IMR-90 (cell line): Measurements from ENCODE around the gene PPY.

ENCODE experiments used
- ELK1 ChIP-seq: fragments of 150-350 bp; IDR thresholded peaks from 2 replicates; pipeline ENCODE4 v1.6.1; 2016; ENCODE audit warnings: low read depth, mild to moderate bottlenecking, low read length, moderate library complexity, borderline replicate concordance
- MXI1 ChIP-seq: IDR thresholded peaks from 2 replicates; pipeline ENCODE4 v1.6.1; 2012; ENCODE audit warnings: low read depth, mild to moderate bottlenecking, low read length, moderate library complexity, borderline replicate concordance
- TF ChIP-seq, protein P1 (sequence below): conservative IDR thresholded peaks from 2 replicates; pipeline ENCODE4 v1.5.1; 2012; ENCODE audit warnings: mild to moderate bottlenecking, low read depth, low read length, improper control_type of control experiment

- TF ChIP-seq, protein P1, sequence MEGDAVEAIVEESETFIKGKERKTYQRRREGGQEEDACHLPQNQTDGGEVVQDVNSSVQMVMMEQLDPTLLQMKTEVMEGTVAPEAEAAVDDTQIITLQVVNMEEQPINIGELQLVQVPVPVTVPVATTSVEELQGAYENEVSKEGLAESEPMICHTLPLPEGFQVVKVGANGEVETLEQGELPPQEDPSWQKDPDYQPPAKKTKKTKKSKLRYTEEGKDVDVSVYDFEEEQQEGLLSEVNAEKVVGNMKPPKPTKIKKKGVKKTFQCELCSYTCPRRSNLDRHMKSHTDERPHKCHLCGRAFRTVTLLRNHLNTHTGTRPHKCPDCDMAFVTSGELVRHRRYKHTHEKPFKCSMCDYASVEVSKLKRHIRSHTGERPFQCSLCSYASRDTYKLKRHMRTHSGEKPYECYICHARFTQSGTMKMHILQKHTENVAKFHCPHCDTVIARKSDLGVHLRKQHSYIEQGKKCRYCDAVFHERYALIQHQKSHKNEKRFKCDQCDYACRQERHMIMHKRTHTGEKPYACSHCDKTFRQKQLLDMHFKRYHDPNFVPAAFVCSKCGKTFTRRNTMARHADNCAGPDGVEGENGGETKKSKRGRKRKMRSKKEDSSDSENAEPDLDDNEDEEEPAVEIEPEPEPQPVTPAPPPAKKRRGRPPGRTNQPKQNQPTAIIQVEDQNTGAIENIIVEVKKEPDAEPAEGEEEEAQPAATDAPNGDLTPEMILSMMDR = no peak
- TF ChIP-seq MXI1 (no peak), ELK1 (no peak)
These were observed 2.4 kb downstream of the PPY start for GRCh38 chr17:43939886-43940285.
